ENCODE results near the gene TRIM24. TPM values are rescaled to one million over a fixed set of nuclear protein-coding genes. Genes with fewer than 3 reads are reported as not detected.

The TRIM24 gene
- total and polyA plus RNA-seq, 2 of the 13 experiments (the other 11 are each of a cell fraction or from before 2014, with no cell fraction given): 100 to 106 TPM

GRCh38 chr7:138573741-138574140, 113.7 kb downstream of the TRIM24 start (continued):
- TF ChIP-seq RBM22 (optimal IDR thresholded peaks at IDR 0.05; ENCODE audit: low read length): peak; percentile 95

- Histone ChIP-seq H3K9me3 (ENCODE audit: low read length) (no peaks in the 10 kb centered on the region), H3K4me3 (replicated peaks in 1 of 3; ENCODE audit: insufficient read depth in 1 of 3, low read depth in 2 of 3, low read length in 3 of 3) (no peak overlapping the region), H4K20me1 (ENCODE audit: insufficient read depth, low read length) (no peaks in the 10 kb centered on the region), H3K9ac (ENCODE audit: insufficient read depth, low read depth, low read length) (no peak overlapping the region), H3K27me3 (ENCODE audit: control insufficient read depth in 1 of 2, insufficient read depth in 2 of 2, low read length in 2 of 2) (no peaks in the 10 kb centered on the region), H3K4me2 (ENCODE audit: low read depth, low read length) (no peak overlapping the region), H2AFZ (ENCODE audit: low read length) (no peak overlapping the region), H3K36me3 (replicated peaks in 1 of 2; ENCODE audit: control insufficient read depth in 1 of 2, insufficient read depth in 2 of 2, low read length in 2 of 2) (peaks cover 14 to 84% of the 10 kb centered on the region in 2 experiments), H3K4me1 (ENCODE audit: insufficient read depth, low read length) (0 out of 2 replicates have a peak, but pooled peaks cover 8% of the 10 kb centered on the region), H3K27ac (ENCODE audit: extremely low read length, insufficient read depth, low read length) (no peak overlapping the region), H3K79me2 (ENCODE audit: insufficient read depth, low read length) (peaks cover 2% of the 10 kb centered on the region)
- no peak for FAIRE-seq
- ChIA-PET POLR2A (interaction anchor here (2.7 kb wide), 1 partner anchor 10 kb away, joined by 11 read pairs; no protein-coding TSS in a partner anchor), CTCF (ENCODE audit: low intra/inter-chr PET ratio, low total read pairs) (no interaction called here)
- in situ Hi-C loops (cut with HindIII; ENCODE audit: extremely low pct_ligation_motif_present, low pct_unique_long_range_greater_than_20kb): no loop called here
- BruUV-seq (replicated peaks): no TSS peak
- 97% methylated on average over 5 of the region's 5 CpGs for WGBS (ENCODE audit: low lambda C conversion rate)
- ATAC-seq: peak; percentile 42
- intact Hi-C loops (cut with micrococcal nuclease; ENCODE audit: unreplicated experiment): no loop called here
- no peak for DNase-seq (ENCODE audit: low spot score)
- TF ChIP-seq DZIP1 (CRISPR knock-in tag; IDR thresholded peaks at IDR 0.05) (no peak), SALL2 (CRISPR knock-in tag; IDR thresholded peaks at IDR 0.05) (no peak), SOX5 (CRISPR knock-in tag; IDR thresholded peaks at IDR 0.05; ENCODE audit: borderline replicate concordance) (no peak), SMAD3 (CRISPR knock-in tag; IDR thresholded peaks at IDR 0.05) (no peak), ATF4 (CRISPR knock-in tag; IDR thresholded peaks at IDR 0.05) (peak in 1 of 2 experiments; percentile 76; a peak in 2 of 4 replicates), ZNF430 (CRISPR knock-in tag; IDR thresholded peaks at IDR 0.05) (no peak), KDM4B (CRISPR knock-in tag; IDR thresholded peaks at IDR 0.05) (no peak), ZFP36L1 (CRISPR knock-in tag; IDR thresholded peaks at IDR 0.05) (no peak), NCOA2 (CRISPR knock-in tag; IDR thresholded peaks at IDR 0.05) (no peak), BRCA1 (CRISPR knock-in tag; IDR thresholded peaks at IDR 0.05) (no peak), ZNF776 (CRISPR knock-in tag; IDR thresholded peaks at IDR 0.05) (no peak), ZNF746 (CRISPR knock-in tag; IDR thresholded peaks at IDR 0.05) (no peak), ZNF274 (CRISPR knock-in tag; IDR thresholded peaks at IDR 0.05) (no peak), ZNF850 (CRISPR knock-in tag; conservative IDR thresholded peaks at IDR 0.05) (no peak), GABPA (IDR thresholded peaks at IDR 0.05; ENCODE audit: low read depth, low read length) (no peak), GABPA (CRISPR knock-in tag; IDR thresholded peaks at IDR 0.05; ENCODE audit: low read depth) (no peak), MAFK (conservative IDR thresholded peaks at IDR 0.05 in 1 of 2, IDR thresholded peaks at IDR 0.05 in 1 of 2; ENCODE audit: low read length in 2 of 2) (no peak), BCLAF1 (IDR thresholded peaks at IDR 0.05) (no peak)
Observed at GRCh38 chr7:138575897-138576428, 115.9 kb downstream of the TRIM24 start.
